ENCODE measurements around the gene WDR27. TPM values are rescaled to one million over a fixed set of nuclear protein-coding genes. Genes with fewer than 3 reads are reported as not detected.

WDR27 gene
- total and polyA plus RNA-seq, 2 experiments from 2014 or later = 27.7 to 29.7 TPM

GRCh38 chr6:169543704-169544103 lies 158.1 kb downstream of the WDR27 start:
- H3K4me3 ChIP-seq = no peak overlapping the region
- H3K27me3 ChIP-seq = no peaks in the 10 kb centered on the region
- no peak for TF ChIP-seq CTCF (IDR thresholded peaks at IDR 0.05; ENCODE audit: poor library complexity)
- TF ChIP-seq EZH2phosphoT487 (IDR thresholded peaks at IDR 0.05; ENCODE audit: low read depth, severe bottlenecking, unreplicated experiment) = no peak
- H3K9me3 ChIP-seq (ENCODE audit: low read depth) = no peaks in the 10 kb centered on the region
- no peak overlapping the region for H2AFZ ChIP-seq
- no peak overlapping the region for H3K27ac ChIP-seq
- no peaks in the 10 kb centered on the region for H3K4me1 ChIP-seq (ENCODE audit: insufficient read depth)
- H3K9me2 ChIP-seq (replicated peaks; ENCODE audit: insufficient read depth) = no peaks in the 10 kb centered on the region
- H4K20me1 ChIP-seq (ENCODE audit: insufficient read depth, poor library complexity, severe bottlenecking) = no peaks in the 10 kb centered on the region
- H3K36me3 ChIP-seq (replicated peaks; ENCODE audit: insufficient read depth, low read depth) = no peaks in the 10 kb centered on the region
- no peak for DNase-seq (ENCODE audit: low spot score)
- H3K79me2 ChIP-seq = no peaks in the 10 kb centered on the region
- no peak overlapping the region for H3K4me2 ChIP-seq

GRCh38 chr6:169542491-169542890 lies 159.3 kb downstream of the WDR27 start:
- Histone ChIP-seq H3K9me2 (replicated peaks; ENCODE audit: insufficient read depth) (no peaks in the 10 kb centered on the region), H3K27me3 (no peaks in the 10 kb centered on the region), H3K4me2 (no peak overlapping the region), H3K79me2 (no peaks in the 10 kb centered on the region), H3K4me3 (no peak overlapping the region), H4K20me1 (ENCODE audit: insufficient read depth, poor library complexity, severe bottlenecking) (no peaks in the 10 kb centered on the region), H3K4me1 (ENCODE audit: insufficient read depth) (no peaks in the 10 kb centered on the region), H3K9me3 (ENCODE audit: low read depth) (no peaks in the 10 kb centered on the region), H3K27ac (no peak overlapping the region), H3K36me3 (replicated peaks; ENCODE audit: insufficient read depth, low read depth) (no peaks in the 10 kb centered on the region), H2AFZ (no peak overlapping the region)
- WGBS (ENCODE audit: low lambda C conversion rate, missing lambda C conversion rate) = 67% methylated on average over 1 of the region's 1 CpG
- TF ChIP-seq EZH2phosphoT487 (IDR thresholded peaks at IDR 0.05; ENCODE audit: low read depth, severe bottlenecking, unreplicated experiment) (no peak), EZH2 (IDR thresholded peaks at IDR 0.05; ENCODE audit: borderline replicate concordance) (no peak), CTCF (IDR thresholded peaks at IDR 0.05; ENCODE audit: poor library complexity) (no peak)
- no peak for DNase-seq (ENCODE audit: low spot score)

- H3K9me2 ChIP-seq (replicated peaks; ENCODE audit: insufficient read depth) = no peaks in the 10 kb centered on the region
- WGBS (ENCODE audit: low lambda C conversion rate, missing lambda C conversion rate) = 92% methylated on average over 5 of the region's 5 CpGs
- no peaks in the 10 kb centered on the region for H3K36me3 ChIP-seq (replicated peaks; ENCODE audit: insufficient read depth, low read depth)
- no peak overlapping the region for H3K4me2 ChIP-seq
- DNase-seq (ENCODE audit: low spot score) = no peak
- TF ChIP-seq EZH2phosphoT487 (IDR thresholded peaks at IDR 0.05; ENCODE audit: low read depth, severe bottlenecking, unreplicated experiment) = no peak
- TF ChIP-seq EZH2 (IDR thresholded peaks at IDR 0.05; ENCODE audit: borderline replicate concordance) = no peak
- TF ChIP-seq CTCF (IDR thresholded peaks at IDR 0.05; ENCODE audit: poor library complexity) = no peak
- H3K4me1 ChIP-seq (ENCODE audit: insufficient read depth) = no peaks in the 10 kb centered on the region
- no peak overlapping the region for H3K4me3 ChIP-seq
- no peaks in the 10 kb centered on the region for H3K27me3 ChIP-seq
- no peak overlapping the region for H2AFZ ChIP-seq
- no peaks in the 10 kb centered on the region for H3K79me2 ChIP-seq
- H3K9me3 ChIP-seq (ENCODE audit: low read depth) = no peaks in the 10 kb centered on the region
- no peak overlapping the region for H3K27ac ChIP-seq
- no peaks in the 10 kb centered on the region for H4K20me1 ChIP-seq (ENCODE audit: insufficient read depth, poor library complexity, severe bottlenecking)
Measured at GRCh38 chr6:169539176-169539897, 162.5 kb downstream of the WDR27 start.
